Hepatocyte (in vitro differentiated cells): Measurements from ENCODE around the gene SASH3. TPM values are rescaled to one million over a fixed set of nuclear protein-coding genes. Genes with fewer than 3 reads are reported as not detected.

ENCODE experiments used
- DNase-seq: peaks from one replicate; pipeline ENCODE4 v3.0.0-alpha.2; 2016; ENCODE audit warnings: low spot score
- H2AFZ ChIP-seq: fragments of 200-600 bp; sonication (generic); 2 replicates; pipeline ENCODE4 v1.6.0; 2016; ENCODE audit warnings: antibody characterized with exemption, mild to moderate bottlenecking
- H3K27ac ChIP-seq: fragments of 200-600 bp; sonication (generic); 2 replicates; pipeline ENCODE4 v1.5.1; 2016; ENCODE audit warnings: mild to moderate bottlenecking
- H3K27me3 ChIP-seq: fragments of 200-600 bp; sonication (generic); 2 replicates; pipeline ENCODE4 v1.6.1; 2016
- H3K36me3 ChIP-seq: fragments of 200-600 bp; sonication (generic); replicated peaks from 2 replicates; pipeline ENCODE4 v1.5.1; 2016; ENCODE audit warnings: low read depth; ENCODE audit not compliant: insufficient read depth
- H3K4me1 ChIP-seq: fragments of 200-600 bp; sonication (generic); 2 replicates; pipeline ENCODE4 v1.5.1; 2016; ENCODE audit warnings: mild to moderate bottlenecking, moderate library complexity; ENCODE audit not compliant: insufficient read depth
- H3K4me2 ChIP-seq: fragments of 200-600 bp; sonication (generic); 2 replicates; pipeline ENCODE4 v1.6.0; 2016
- H3K4me3 ChIP-seq: fragments of 200-600 bp; sonication (generic); 2 replicates; pipeline ENCODE4 v1.5.1; 2016; ENCODE audit warnings: mild to moderate bottlenecking
- H3K79me2 ChIP-seq: fragments of 200-600 bp; sonication (generic); 2 replicates; pipeline ENCODE4 v1.6.0; 2017; ENCODE audit warnings: mild to moderate bottlenecking
- H3K9me2 ChIP-seq: fragments of 200-600 bp; sonication (generic); replicated peaks from 2 replicates; pipeline ENCODE4 v1.6.0; 2017; ENCODE audit warnings: mild to moderate bottlenecking; ENCODE audit not compliant: insufficient read depth
- H3K9me3 ChIP-seq: fragments of 200-600 bp; sonication (generic); 2 replicates; pipeline ENCODE4 v1.5.1; 2016; ENCODE audit warnings: low read depth, mild to moderate bottlenecking
- H4K20me1 ChIP-seq: fragments of 200-600 bp; sonication (generic); 2 replicates; pipeline ENCODE4 v1.6.0; 2016; ENCODE audit warnings: mild to moderate bottlenecking; ENCODE audit not compliant: insufficient read depth, poor library complexity, severe bottlenecking
- EZH2 ChIP-seq: fragments of 200-600 bp; sonication (generic); IDR thresholded peaks from 2 replicates; pipeline ENCODE4 v1.6.1; 2016; ENCODE audit warnings: antibody characterized with exemption, mild to moderate bottlenecking, borderline replicate concordance
- EZH2phosphoT487 ChIP-seq: fragments of 200-600 bp; sonication (generic); IDR thresholded peaks from one replicate; pipeline ENCODE4 v1.6.1; 2018; ENCODE audit warnings: antibody characterized with exemption, mild to moderate bottlenecking, low read depth, moderate library complexity; ENCODE audit not compliant: unreplicated experiment, severe bottlenecking
- WGBS: methylation state at CpG from one replicate; pipeline ENCODE4 v1.1.6; 2016; ENCODE audit warnings: low lambda C conversion rate; ENCODE audit errors: missing lambda C conversion rate; 5-methylcytosine and 5-hydroxymethylcytosine counted together
- polyA plus RNA-seq: library from polyadenylated mRNA; unstranded; fragments of >200 nt; fragmentation: Nextera tagmentation; extraction: Ambion mirVana; gene quantifications from 2 replicates; pipeline ENCODE4 v1.2.1, GENCODE V29; 2016
- total RNA-seq: library from RNA; depleted of rRNA; stranded (reverse); fragments of >200 nt; gene quantifications from 2 replicates; pipeline ENCODE4 v1.2.3, GENCODE V29; 2014
- TF ChIP-seq, protein P1 (sequence below): fragments of 200-600 bp; sonication (generic); IDR thresholded peaks from 2 replicates; pipeline ENCODE4 v1.5.1; 2016; ENCODE audit warnings: antibody characterized with exemption, mild to moderate bottlenecking; ENCODE audit not compliant: poor library complexity

SASH3 gene
- total and polyA plus RNA-seq, 2 experiments from 2014 or later: 0.31 to 0.67 TPM

DNA sequence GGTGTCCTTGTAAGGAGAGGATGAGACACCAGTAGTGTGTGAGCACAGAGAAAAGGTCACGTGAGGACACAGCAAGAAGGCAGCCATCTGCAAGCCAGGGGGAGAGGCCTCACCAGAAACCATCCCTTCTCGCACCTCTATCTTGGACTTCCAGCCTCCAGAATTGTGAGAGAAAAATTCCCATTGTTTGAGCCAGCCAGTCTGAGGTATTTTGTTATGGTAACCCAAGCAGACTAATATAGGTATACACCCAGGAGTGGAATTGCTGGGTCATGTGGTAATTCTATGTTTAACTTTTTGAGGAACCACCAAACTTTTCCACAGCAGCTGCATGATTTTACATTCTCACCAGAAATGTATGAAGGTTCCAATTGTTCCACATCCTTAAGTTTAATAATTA lies 38.4 kb downstream of the SASH3 start:
- WGBS: 78% methylated on average over 2 of the region's 2 CpGs
- DNase-seq: no peak
- TF ChIP-seq, protein P1, sequence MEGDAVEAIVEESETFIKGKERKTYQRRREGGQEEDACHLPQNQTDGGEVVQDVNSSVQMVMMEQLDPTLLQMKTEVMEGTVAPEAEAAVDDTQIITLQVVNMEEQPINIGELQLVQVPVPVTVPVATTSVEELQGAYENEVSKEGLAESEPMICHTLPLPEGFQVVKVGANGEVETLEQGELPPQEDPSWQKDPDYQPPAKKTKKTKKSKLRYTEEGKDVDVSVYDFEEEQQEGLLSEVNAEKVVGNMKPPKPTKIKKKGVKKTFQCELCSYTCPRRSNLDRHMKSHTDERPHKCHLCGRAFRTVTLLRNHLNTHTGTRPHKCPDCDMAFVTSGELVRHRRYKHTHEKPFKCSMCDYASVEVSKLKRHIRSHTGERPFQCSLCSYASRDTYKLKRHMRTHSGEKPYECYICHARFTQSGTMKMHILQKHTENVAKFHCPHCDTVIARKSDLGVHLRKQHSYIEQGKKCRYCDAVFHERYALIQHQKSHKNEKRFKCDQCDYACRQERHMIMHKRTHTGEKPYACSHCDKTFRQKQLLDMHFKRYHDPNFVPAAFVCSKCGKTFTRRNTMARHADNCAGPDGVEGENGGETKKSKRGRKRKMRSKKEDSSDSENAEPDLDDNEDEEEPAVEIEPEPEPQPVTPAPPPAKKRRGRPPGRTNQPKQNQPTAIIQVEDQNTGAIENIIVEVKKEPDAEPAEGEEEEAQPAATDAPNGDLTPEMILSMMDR: no peak
- TF ChIP-seq EZH2phosphoT487 (no peak), EZH2 (no peak)

DNA sequence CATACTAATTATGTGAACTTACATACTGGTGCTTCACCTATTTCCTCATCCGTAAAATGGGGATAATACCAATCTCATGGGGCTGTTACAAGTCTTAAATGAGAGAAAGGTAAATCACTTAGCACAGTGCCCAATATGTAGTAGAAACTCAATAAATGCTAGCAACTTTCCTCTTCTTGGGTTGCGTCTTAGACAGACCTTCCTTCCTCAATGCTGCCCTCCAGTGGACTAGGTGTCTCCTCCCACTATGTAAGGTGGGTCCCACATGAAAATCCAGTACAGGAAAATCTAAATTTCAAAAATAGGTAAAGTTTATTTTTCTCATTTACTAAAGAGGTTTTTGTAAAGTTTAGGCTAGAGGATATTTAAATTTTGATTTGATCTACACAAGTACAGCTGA lies 43.4 kb downstream of the SASH3 start:
- Histone ChIP-seq H4K20me1 (no peaks in the 10 kb centered on the region), H2AFZ (no peak overlapping the region), H3K79me2 (no peaks in the 10 kb centered on the region), H3K4me1 (no peaks in the 10 kb centered on the region), H3K9me3 (no peaks in the 10 kb centered on the region), H3K36me3 (no peaks in the 10 kb centered on the region), H3K9me2 (no peaks in the 10 kb centered on the region), H3K27ac (no peak overlapping the region), H3K4me2 (no peak overlapping the region), H3K4me3 (no peak overlapping the region), H3K27me3 (no peaks in the 10 kb centered on the region)
- DNase-seq: peak; percentile 56
- no peak for TF ChIP-seq EZH2
- TF ChIP-seq, protein P1: peak; percentile 44
- TF ChIP-seq EZH2phosphoT487: no peak
- 74% methylated on average over 2 of the region's 2 CpGs for WGBS

More for the DNA sequence above, 38.4 kb downstream of the SASH3 start:
- H3K4me3 ChIP-seq: no peak overlapping the region
- no peaks in the 10 kb centered on the region for H3K27me3 ChIP-seq
- no peaks in the 10 kb centered on the region for H3K9me2 ChIP-seq
- H3K36me3 ChIP-seq: no peaks in the 10 kb centered on the region
- no peak overlapping the region for H2AFZ ChIP-seq
- H3K4me2 ChIP-seq: no peak overlapping the region
- H3K79me2 ChIP-seq: no peaks in the 10 kb centered on the region
- H3K27ac ChIP-seq: no peak overlapping the region
- no peaks in the 10 kb centered on the region for H4K20me1 ChIP-seq
- no peaks in the 10 kb centered on the region for H3K9me3 ChIP-seq
- H3K4me1 ChIP-seq: no peaks in the 10 kb centered on the region

DNA sequence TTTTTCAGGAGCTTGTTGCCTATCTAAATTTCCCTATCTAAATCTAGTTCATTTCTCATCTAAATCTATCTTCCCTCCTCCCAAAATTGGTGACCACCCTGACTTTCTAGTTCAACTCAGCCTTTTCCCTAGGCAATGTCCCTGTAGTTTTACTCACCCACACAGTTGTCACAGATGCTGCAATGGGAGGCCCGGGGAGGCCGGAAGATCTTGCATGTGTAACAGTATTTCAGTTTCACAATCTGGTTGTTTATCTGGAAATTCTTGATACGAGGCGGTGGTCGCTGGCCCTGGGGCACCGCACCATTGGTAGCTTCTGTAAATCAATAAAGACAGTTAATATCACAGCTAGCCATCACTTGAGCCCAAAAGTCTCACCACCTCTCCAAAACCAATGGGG lies 43.8 kb downstream of the SASH3 start:
- no peaks in the 10 kb centered on the region for H3K9me3 ChIP-seq
- DNase-seq: no peak
- no peak overlapping the region for H3K27ac ChIP-seq
- no peak overlapping the region for H3K4me3 ChIP-seq
- H3K9me2 ChIP-seq: no peaks in the 10 kb centered on the region
- H3K36me3 ChIP-seq: no peaks in the 10 kb centered on the region
- TF ChIP-seq, protein P1: no peak
- TF ChIP-seq EZH2 (no peak), EZH2phosphoT487 (no peak)
- H4K20me1 ChIP-seq: no peaks in the 10 kb centered on the region
- H3K79me2 ChIP-seq: no peaks in the 10 kb centered on the region
- H3K4me2 ChIP-seq: no peak overlapping the region
- WGBS: 82% methylated on average over 6 of the region's 6 CpGs
- H2AFZ ChIP-seq: no peak overlapping the region
- no peaks in the 10 kb centered on the region for H3K4me1 ChIP-seq
- H3K27me3 ChIP-seq: no peaks in the 10 kb centered on the region

- Histone ChIP-seq H3K4me1 (no peaks in the 10 kb centered on the region), H4K20me1 (no peaks in the 10 kb centered on the region), H3K4me3 (no peak overlapping the region), H3K9me3 (no peaks in the 10 kb centered on the region), H3K36me3 (no peaks in the 10 kb centered on the region), H3K79me2 (no peaks in the 10 kb centered on the region), H3K4me2 (no peak overlapping the region), H3K27me3 (no peaks in the 10 kb centered on the region), H3K9me2 (no peaks in the 10 kb centered on the region), H2AFZ (no peak overlapping the region), H3K27ac (no peak overlapping the region)
- TF ChIP-seq, protein P1: no peak
- TF ChIP-seq EZH2: no peak
- TF ChIP-seq EZH2phosphoT487: no peak
- DNase-seq: no peak
- 95% methylated on average over 4 of the region's 4 CpGs for WGBS
These were observed 44.9 kb downstream of the SASH3 start for GRCh38 chrX:129824620-129825019.
